GM12878 (cell line): Measurements from ENCODE around the gene GLTP. TPM values are rescaled to one million over a fixed set of nuclear protein-coding genes. Genes with fewer than 3 reads are reported as not detected.

Experiments used
- ATAC-seq: fragments of 200-7000 bp; cut with Tn5 transposase; 3 replicates; pipeline ENCODE4 v1.9.1; 2020; ENCODE audit warnings: mild to moderate bottlenecking, moderate library complexity
- BruUV-seq: library from RNA; stranded (reverse); fragments of 400-500 nt; replicated peaks from 2 replicates; lab custom pipeline; 2021; lab: Mats Ljungman, UMichigan
- CTCF ChIA-PET: fragments of 300-600 bp; sonication (Branson Sonifier 250); formaldehyde crosslinking; extraction: SDS; loops from one replicate; lab custom pipeline; 2021; ENCODE audit warnings: inconsistent platforms; lab: Yijun Ruan, JAX
- POLR2A ChIA-PET: fragments of 350-600 bp; formaldehyde crosslinking; extraction: SDS; loops from one replicate; lab custom pipeline; 2021; ENCODE audit warnings: inconsistent platforms; lab: Charles Lee
- RAD21 ChIA-PET: fragments of 300-600 bp; sonication (Branson Sonifier 250); formaldehyde crosslinking; loops from one replicate; lab custom pipeline; 2023; ENCODE audit warnings: antibody characterized with exemption; ENCODE audit not compliant: unreplicated experiment; lab: Charles Lee
- SMC1A ChIA-PET: fragments of 300-600 bp; sonication (Branson Sonifier 250); formaldehyde crosslinking; loops from one replicate; lab custom pipeline; 2023; ENCODE audit not compliant: unreplicated experiment, uncharacterized antibody; lab: Charles Lee
- DNase-seq: peaks from one replicate; pipeline ENCODE4 v3.0.0-alpha.2; 2011; ENCODE audit warnings: low read depth, low spot score
- FAIRE-seq: peaks from 3 replicates; lab custom pipeline; 2011; peaks lifted over from hg19 to GRCh38; lab: Jason Lieb, UNC
- H2AFZ ChIP-seq: 2 replicates; pipeline ENCODE4 v1.6.0; 2011; ENCODE audit warnings: low read depth, low read length, control low read depth; ENCODE audit not compliant: control insufficient read depth
- H3K27ac ChIP-seq: 2 replicates; pipeline ENCODE4 v1.5.1; 2011; ENCODE audit warnings: control low read depth; ENCODE audit not compliant: control insufficient read depth, insufficient read depth
- H3K27me3 ChIP-seq, 2 experiments: replicated peaks in 1 of 2; 2 replicates each; pipeline versions ENCODE4 v1.6.0 to v1.6.1; 2011; ENCODE audit warnings: low read length in 1 of 2; ENCODE audit not compliant: control insufficient read depth in 2 of 2, insufficient read depth in 2 of 2
- H3K36me3 ChIP-seq, 2 experiments: 2 replicates each; pipeline ENCODE4 v1.5.1; 2011; ENCODE audit warnings: low read length in 1 of 2; ENCODE audit not compliant: control insufficient read depth in 2 of 2, insufficient read depth in 2 of 2
- H3K4me1 ChIP-seq: 2 replicates; pipeline ENCODE4 v1.6.1; 2011; ENCODE audit warnings: mild to moderate bottlenecking, low read length, moderate library complexity, mixed read lengths; ENCODE audit not compliant: control insufficient read depth, insufficient read depth
- H3K4me2 ChIP-seq: 2 replicates; pipeline ENCODE4 v1.6.0; 2011; ENCODE audit warnings: control low read depth; ENCODE audit not compliant: control insufficient read depth, insufficient read depth
- H3K4me3 ChIP-seq: fragments of 200-600 bp; sonication (generic); 2 replicates; pipeline ENCODE4 v1.5.1; 2016
- H3K79me2 ChIP-seq: 2 replicates; pipeline ENCODE4 v1.6.0; 2011; ENCODE audit warnings: low read length; ENCODE audit not compliant: control insufficient read depth, insufficient read depth
- H3K9ac ChIP-seq: 2 replicates; pipeline ENCODE4 v1.8.0; 2011; ENCODE audit warnings: low read length, control low read depth, mixed read lengths; ENCODE audit not compliant: control insufficient read depth, insufficient read depth
- H3K9me3 ChIP-seq: replicated peaks from 3 replicates; pipeline ENCODE4 v1.5.1; 2011; ENCODE audit warnings: mild to moderate bottlenecking, low read length; ENCODE audit not compliant: control insufficient read depth, insufficient read depth
- H4K20me1 ChIP-seq: 2 replicates; pipeline ENCODE4 v1.6.0; 2011; ENCODE audit not compliant: control insufficient read depth, insufficient read depth
- CTCF ChIP-seq, 3 experiments: IDR thresholded peaks in 2 of 3; conservative IDR thresholded peaks in 1 of 3; 2 replicates each; pipeline ENCODE4 v1.5.1; 2011; ENCODE audit warnings: low read depth in 3 of 3, low read length in 3 of 3, mild to moderate bottlenecking in 3 of 3, control low read depth in 2 of 3, moderate library complexity in 2 of 3, inconsistent platforms in 1 of 3, mixed read lengths in 1 of 3; ENCODE audit not compliant: control insufficient read depth in 2 of 3, insufficient read depth in 1 of 3; ENCODE audit errors: extremely low read depth in 1 of 3
- FOXM1 ChIP-seq: IDR thresholded peaks from 2 replicates; pipeline ENCODE4 v1.6.1; 2012; ENCODE audit warnings: low read depth, mild to moderate bottlenecking, inconsistent platforms, low read length, moderate library complexity
- HDGF ChIP-seq: fragments of 450-650 bp; IDR thresholded peaks from 2 replicates; pipeline ENCODE4 v1.6.1; 2016; ENCODE audit warnings: antibody characterized with exemption
- MYC ChIP-seq: IDR thresholded peaks from 2 replicates; pipeline ENCODE4 v1.6.1; 2011; ENCODE audit warnings: mild to moderate bottlenecking, low read length, moderate library complexity, inconsistent platforms; ENCODE audit not compliant: insufficient read depth, insufficient replicate concordance, insufficient read length, severe bottlenecking
- NBN ChIP-seq: fragments of 450-650 bp; IDR thresholded peaks from 2 replicates; pipeline ENCODE4 v1.6.1; 2016
- NKRF ChIP-seq: fragments of 450-650 bp; conservative IDR thresholded peaks from 2 replicates; pipeline ENCODE4 v1.6.1; 2017; ENCODE audit warnings: mild to moderate bottlenecking, moderate library complexity
- NR2C2 ChIP-seq: IDR thresholded peaks from 2 replicates; pipeline ENCODE4 v1.6.1; 2011; ENCODE audit warnings: borderline replicate concordance, low read depth; ENCODE audit not compliant: control insufficient read depth, insufficient read length
- POLR2AphosphoS2 ChIP-seq: IDR thresholded peaks from 2 replicates; pipeline ENCODE4 v1.6.1; 2011; ENCODE audit warnings: low read depth, mild to moderate bottlenecking, low read length, improper control_type of control experiment, moderate library complexity
- RELA ChIP-seq: fragments of 450-650 bp; IDR thresholded peaks from 2 replicates; pipeline ENCODE4 v1.8.0; 2014; ENCODE audit warnings: borderline replicate concordance; ENCODE audit not compliant: partially characterized antibody
- SRF ChIP-seq, 2 experiments: IDR thresholded peaks; 2 replicates each; pipeline ENCODE4 v1.6.1; 2011; ENCODE audit warnings: low read depth in 2 of 2, low read length in 2 of 2, mild to moderate bottlenecking in 1 of 2, moderate library complexity in 1 of 2
- STAT3 ChIP-seq: IDR thresholded peaks from 2 replicates; pipeline ENCODE4 v1.6.1; 2011; ENCODE audit warnings: low read depth, low read length, improper control_type of control experiment
- TBL1XR1 ChIP-seq: IDR thresholded peaks from 2 replicates; pipeline ENCODE4 v1.6.1; 2012; ENCODE audit warnings: low read depth, low read length, improper control_type of control experiment
- TCF12 ChIP-seq: IDR thresholded peaks from 2 replicates; pipeline ENCODE4 v1.6.1; 2011; ENCODE audit warnings: low read depth, mild to moderate bottlenecking, low read length
- TCF3 ChIP-seq: IDR thresholded peaks from 2 replicates; pipeline ENCODE4 v1.6.1; 2012; ENCODE audit warnings: low read depth, mild to moderate bottlenecking, low read length, borderline replicate concordance; ENCODE audit not compliant: insufficient read depth
- USF2 ChIP-seq: IDR thresholded peaks from 2 replicates; pipeline ENCODE4 v1.6.1; 2011; ENCODE audit warnings: low read depth, low read length, improper control_type of control experiment, borderline replicate concordance
- YY1 ChIP-seq: IDR thresholded peaks from 2 replicates; pipeline ENCODE4 v1.6.1; 2011; ENCODE audit warnings: low read depth, mild to moderate bottlenecking, low read length
- WGBS: methylation state at CpG from one replicate; pipeline ENCODE4 v1.1.6; 2016; ENCODE audit warnings: low lambda C conversion rate; ENCODE audit not compliant: insufficient replicate concordance, insufficient coverage; ENCODE audit errors: missing lambda C conversion rate; 5-methylcytosine and 5-hydroxymethylcytosine counted together
- in situ Hi-C: fragments of 300-500 bp; cut with MboI; formaldehyde crosslinking; loops from 9 replicates; pipeline ENCODE4 v1.14.3; 2018; ENCODE audit warnings: mixed read lengths
- intact Hi-C: fragments of 100-400 bp; cut with micrococcal nuclease; formaldehyde crosslinking; loops from one replicate; pipeline ENCODE4 v1.14.2; 2022; ENCODE audit not compliant: unreplicated experiment
- polyA plus RNA-seq, 11 experiments: library from polyadenylated mRNA; depleted of rRNA in 4 of 11; unstranded in 6 of 11; stranded (reverse) in 5 of 11; fragments of >200 nt; fragmentation: Nextera tagmentation in 4 of 11; fragmentation: Illumina TruSeq in 1 of 11; extraction: Ambion mirVana in 4 of 11; extraction: Trizol in 1 of 11; gene quantifications; 1 replicate in 1 of 11; 2 replicates in 10 of 11; pipeline versions ENCODE4 v1.2.1 to v1.2.3, GENCODE V29; 2011 to 2016; ENCODE audit warnings: inconsistent platforms in 2 of 11, missing spikeins in 2 of 11, low read depth in 1 of 11
- total RNA-seq, 4 experiments: library from RNA; depleted of rRNA in 3 of 4; stranded (reverse); fragments of >200 nt in 3 of 4; fragmentation: Illumina TruSeq in 1 of 4; extraction: Trizol in 1 of 4; gene quantifications; 2 replicates each; pipeline versions ENCODE4 v1.2.1 to v1.2.3, GENCODE V29; 2013 to 2021

The GLTP gene
- total and polyA plus RNA-seq, 10 of the 15 experiments (the other 5 are each of a cell fraction or from before 2014, with no cell fraction given), result 16.8 to 44.0 (median 25.3) TPM

- TF ChIP-seq SRF (IDR thresholded peaks at IDR 0.05; ENCODE audit: low read depth in 2 of 2, low read length in 2 of 2), result no peak
Measured at GRCh38 chr12:109902891-109903418, 22.6 kb upstream of the GLTP start (continued).

GRCh38 chr12:109900752-109901580 is 20.6 kb upstream of the GLTP start:
- peaks cover 22% of the 10 kb centered on the region for H3K79me2 ChIP-seq
- POLR2A ChIA-PET, result interaction anchor here (0.8 to 1.2 kb wide), 4 partner anchors 9 to 56 kb away, joined by 3 to 4 read pairs (median 3); no protein-coding TSS in a partner anchor
- ATAC-seq, result peak; percentile 58
- no peaks in the 10 kb centered on the region for H3K9me3 ChIP-seq
- H3K4me3 ChIP-seq, result peak overlapping the region; percentile 93
- peak overlapping the region; percentile 68 for H3K27ac ChIP-seq
- H3K27me3 ChIP-seq, result no peaks in the 10 kb centered on the region
- no peaks in the 10 kb centered on the region for H3K4me1 ChIP-seq
- 9% methylated on average over 16 of the region's 16 CpGs for WGBS
- RAD21 ChIA-PET, result interaction anchor here (0.7 to 1.5 kb wide), 8 partner anchors 12 to 530 kb away, joined by 3 to 4 read pairs (median 4); no protein-coding TSS in a partner anchor
- SMC1A ChIA-PET, result interaction anchor here (0.7 to 1.9 kb wide), 4 partner anchors 9 to 41 kb away, joined by 3 to 6 read pairs (median 4); no protein-coding TSS in a partner anchor
- H4K20me1 ChIP-seq, result no peaks in the 10 kb centered on the region
- in situ Hi-C loops, result no loop called here
- peak; percentile 13 for FAIRE-seq
- BruUV-seq, result no TSS peak
- DNase-seq, result no peak
- intact Hi-C loops, result no loop called here
- peak overlapping the region; percentile 78 for H3K9ac ChIP-seq
- peak overlapping the region; percentile 85 for H3K4me2 ChIP-seq
- peak overlapping the region; percentile 95 for H2AFZ ChIP-seq
- peaks cover 13 to 15% of the 10 kb centered on the region in 2 experiments; a peak in 3 of 4 replicates for H3K36me3 ChIP-seq
- CTCF ChIA-PET, result interaction anchor here (0.8 to 2.1 kb wide), 7 partner anchors 12 to 56 kb away, joined by 3 to 14 read pairs (median 5); no protein-coding TSS in a partner anchor
- TF ChIP-seq TCF3 (no peak), RELA (no peak), NBN (no peak), TBL1XR1 (no peak), TCF12 (no peak), HDGF (no peak), NKRF (no peak), USF2 (no peak), STAT3 (no peak), FOXM1 (no peak), POLR2AphosphoS2 (no peak), MYC (no peak), CTCF (IDR thresholded peaks at IDR 0.05 in 2 of 3, conservative IDR thresholded peaks at IDR 0.05 in 1 of 3; ENCODE audit: control insufficient read depth in 2 of 3, extremely low read depth in 1 of 3, insufficient read depth in 1 of 3, low read depth in 3 of 3, low read length in 3 of 3) (no peak), YY1 (no peak), NR2C2 (no peak)
